Epidermal melanocyte (primary cell): ENCODE results near the gene CACNA1I.

ENCODE experiments used
- DNase-seq: peaks from one replicate; pipeline ENCODE4 v3.0.0; 2011; ENCODE audit warnings: low spot score; ENCODE audit not compliant: insufficient read length

CACNA1I gene

GRCh38 chr22:39568278-39568981 lies 2.1 kb upstream of the CACNA1I start:
- DNase-seq: no peak

GRCh38 chr22:39569066-39569465 lies 1.5 kb upstream of the CACNA1I start:
- no peak for DNase-seq

GRCh38 chr22:39570226-39570625 lies 327 bp upstream of the CACNA1I start:
- no peak for DNase-seq

GRCh38 chr22:39571538-39571937 lies 985 bp downstream of the CACNA1I start:
- DNase-seq: no peak

GRCh38 chr22:39574779-39575551 lies 4.4 kb downstream of the CACNA1I start:
- no peak for DNase-seq

GRCh38 chr22:39575552-39575825 lies 4.9 kb downstream of the CACNA1I start:
- DNase-seq: no peak

- DNase-seq: no peak
Measured at GRCh38 chr22:39576027-39576426, 5.5 kb downstream of the CACNA1I start.

- no peak for DNase-seq
Measured at GRCh38 chr22:39577366-39577765, 6.8 kb downstream of the CACNA1I start.

- no peak for DNase-seq
Measured at GRCh38 chr22:39577900-39578299, 7.3 kb downstream of the CACNA1I start.

- no peak for DNase-seq
Measured at GRCh38 chr22:39580006-39580441, 9.5 kb downstream of the CACNA1I start.

- DNase-seq: no peak
Measured at GRCh38 chr22:39580795-39581194, 10.2 kb downstream of the CACNA1I start.

GRCh38 chr22:39581303-39581702 lies 10.8 kb downstream of the CACNA1I start:
- DNase-seq: no peak

GRCh38 chr22:39583066-39583667 lies 12.6 kb downstream of the CACNA1I start:
- DNase-seq: no peak

GRCh38 chr22:39589875-39590274 lies 19.3 kb downstream of the CACNA1I start:
- DNase-seq: no peak

- peak; percentile 41 for DNase-seq
Measured at GRCh38 chr22:39592081-39593065, 21.8 kb downstream of the CACNA1I start.

- DNase-seq: no peak
Measured at GRCh38 chr22:39593066-39593930, 22.7 kb downstream of the CACNA1I start.

GRCh38 chr22:39593931-39594285 lies 23.4 kb downstream of the CACNA1I start:
- DNase-seq: no peak

- no peak for DNase-seq
Measured at GRCh38 chr22:39594411-39594810, 23.9 kb downstream of the CACNA1I start.

- no peak for DNase-seq
Measured at GRCh38 chr22:39595622-39596172, 25.1 kb downstream of the CACNA1I start.

GRCh38 chr22:39596601-39597000 lies 26.0 kb downstream of the CACNA1I start:
- no peak for DNase-seq
